Measurements from ENCODE around the gene CRIP1. TPM values are rescaled to one million over a fixed set of nuclear protein-coding genes. Genes with fewer than 3 reads are reported as not detected.

Gene CRIP1
- total RNA-seq, 1 experiment from 2014 or later: 6.9 TPM

GRCh38 chr14:105499256-105500035 is 12.8 kb downstream of the CRIP1 start:
- Histone ChIP-seq H3K14ac (ENCODE audit: insufficient read depth, low read length) (no peak overlapping the region; the same call in 1 of the 2 replicates), H4K20me1 (ENCODE audit: control insufficient read depth, insufficient read depth, insufficient read length) (no peaks in the 10 kb centered on the region), H2AK5ac (ENCODE audit: insufficient read length, low read length) (no peak overlapping the region), H3K23ac (ENCODE audit: insufficient read length, low read depth, low read length) (no peak overlapping the region), H3K4me2 (ENCODE audit: insufficient read depth, insufficient read length, low read length) (no peak overlapping the region), H3K9ac (ENCODE audit: extremely low read depth, insufficient read length, low read length) (no peak overlapping the region), H3K9me3 (ENCODE audit: control insufficient read depth, low read depth, low read length) (no peaks in the 10 kb centered on the region), H2BK20ac (ENCODE audit: low read depth, low read length, poor library complexity, severe bottlenecking) (no peak overlapping the region), H3K4me1 (ENCODE audit: insufficient read depth, low read length) (no peaks in the 10 kb centered on the region), H3K23me2 (ENCODE audit: insufficient read length, low read depth, low read length, poor library complexity, severe bottlenecking) (peaks cover 2% of the 10 kb centered on the region), H2BK15ac (ENCODE audit: low read depth, low read length) (no peak overlapping the region), H4K5ac (ENCODE audit: insufficient read length, low read depth, low read length) (no peak overlapping the region), H2AFZ (ENCODE audit: low read length) (no peak overlapping the region), H4K91ac (ENCODE audit: insufficient read length, low read depth, low read length) (no peak overlapping the region), H2BK12ac (ENCODE audit: insufficient read length, low read depth, low read length) (no peak overlapping the region), H3K56ac (ENCODE audit: insufficient read length, low read depth, low read length) (no peak overlapping the region), H3K18ac (ENCODE audit: insufficient read length, low read depth, low read length) (no peak overlapping the region), H2BK5ac (ENCODE audit: insufficient read length, low read length) (no peak overlapping the region), H3K79me2 (ENCODE audit: insufficient read depth, low read length) (no peaks in the 10 kb centered on the region), H2BK120ac (ENCODE audit: low read depth, low read length, poor library complexity, severe bottlenecking) (no peak overlapping the region), H3K79me1 (ENCODE audit: insufficient read depth, low read depth, low read length, poor library complexity, severe bottlenecking) (no peaks in the 10 kb centered on the region), H4K8ac (replicated peaks; ENCODE audit: insufficient read length, low read depth, low read length) (no peak overlapping the region), H3K27me3 (ENCODE audit: insufficient read depth, low read length) (no peaks in the 10 kb centered on the region), H3K27ac (ENCODE audit: insufficient read length, low read depth, low read length) (no peak overlapping the region), H3T11ph (ENCODE audit: low read length) (no peak overlapping the region), H3K4ac (ENCODE audit: low read depth, low read length) (no peak overlapping the region)
- Mint-ChIP-seq H3K27me3 (ENCODE audit: low read depth) (peaks cover 2% of the 10 kb centered on the region; the same call in 1 of the 2 replicates), H3K27ac (peak overlapping the region in 1 of 3 experiments; percentile 94; a peak in 1 of 7 replicates), H3K4me3 (no peak overlapping the region), H3K36me3 (ENCODE audit: insufficient read depth in 1 of 3, low read depth in 3 of 3) (no peaks in the 10 kb centered on the region; a peak in 1 of 7 replicates), H3K4me1 (peaks cover 0 to 4% of the 10 kb centered on the region in 2 experiments; a peak in 2 of 4 replicates), H3K9me3 (peaks cover 0 to 4% of the 10 kb centered on the region in 2 experiments; a peak in 1 of 5 replicates)
- DNase-seq: peak; percentile 31
- TF ChIP-seq CTCF (conservative IDR thresholded peaks at IDR 0.05): no peak
- WGBS (ENCODE audit: extremely low coverage, insufficient read length, low lambda C conversion rate): no CpG with 5 or more reads among the region's 27 CpGs
